Glomerular visceral epithelial cell (primary cell): ENCODE results near the gene CDK11B.
"Not testable (repeated sequence)": the region's sequence is repeated elsewhere in the genome, so short reads cannot be mapped to it uniquely, and the experiment has no call there.

Experiments
- DNase-seq: peaks from one replicate; pipeline ENCODE4 v3.0.0-alpha.2; 2016; ENCODE audit errors: extremely low spot score

The CDK11B gene

DNA sequence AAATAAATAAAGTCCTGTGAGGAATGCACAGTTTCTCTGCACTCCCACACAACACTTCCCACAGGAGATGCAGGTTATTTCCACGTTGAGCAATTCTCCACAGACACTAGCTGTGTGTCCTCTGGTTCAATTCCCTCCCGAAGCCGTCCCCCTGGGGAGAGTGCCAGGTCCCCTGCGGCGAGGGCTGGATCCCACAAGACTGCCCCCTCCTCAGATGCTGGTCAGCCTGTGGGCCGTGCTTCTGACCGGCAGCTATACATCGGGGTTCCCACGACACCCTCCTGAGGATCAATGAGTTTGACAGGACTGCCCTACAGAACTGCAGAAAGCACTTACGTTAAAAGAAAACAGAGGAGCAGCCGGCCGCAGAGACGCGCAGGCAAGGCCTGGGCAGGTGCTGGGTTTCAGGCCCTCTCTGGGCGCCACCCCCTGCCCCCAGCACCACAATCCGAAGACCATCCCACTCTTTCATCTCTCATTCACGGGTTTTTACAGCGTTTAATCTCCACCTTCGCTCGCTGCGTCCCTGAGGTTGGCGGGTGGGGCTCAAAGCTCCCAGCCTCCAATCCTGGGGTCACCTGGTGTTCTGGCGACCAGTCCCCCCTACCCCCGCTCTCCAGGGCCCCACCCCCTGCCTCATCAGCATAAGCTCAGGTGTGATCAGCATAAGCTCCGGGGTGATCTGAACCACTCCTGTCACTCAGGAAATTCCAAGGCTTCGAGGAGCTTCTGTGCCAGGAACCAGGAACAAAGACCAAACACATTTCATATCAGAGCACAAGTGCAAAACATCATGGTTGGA is 24.5 kb upstream of the CDK11B start:
- DNase-seq: no peak

GRCh38 chr1:1680912-1681273 is 22.1 kb upstream of the CDK11B start:
- no peak for DNase-seq

DNA sequence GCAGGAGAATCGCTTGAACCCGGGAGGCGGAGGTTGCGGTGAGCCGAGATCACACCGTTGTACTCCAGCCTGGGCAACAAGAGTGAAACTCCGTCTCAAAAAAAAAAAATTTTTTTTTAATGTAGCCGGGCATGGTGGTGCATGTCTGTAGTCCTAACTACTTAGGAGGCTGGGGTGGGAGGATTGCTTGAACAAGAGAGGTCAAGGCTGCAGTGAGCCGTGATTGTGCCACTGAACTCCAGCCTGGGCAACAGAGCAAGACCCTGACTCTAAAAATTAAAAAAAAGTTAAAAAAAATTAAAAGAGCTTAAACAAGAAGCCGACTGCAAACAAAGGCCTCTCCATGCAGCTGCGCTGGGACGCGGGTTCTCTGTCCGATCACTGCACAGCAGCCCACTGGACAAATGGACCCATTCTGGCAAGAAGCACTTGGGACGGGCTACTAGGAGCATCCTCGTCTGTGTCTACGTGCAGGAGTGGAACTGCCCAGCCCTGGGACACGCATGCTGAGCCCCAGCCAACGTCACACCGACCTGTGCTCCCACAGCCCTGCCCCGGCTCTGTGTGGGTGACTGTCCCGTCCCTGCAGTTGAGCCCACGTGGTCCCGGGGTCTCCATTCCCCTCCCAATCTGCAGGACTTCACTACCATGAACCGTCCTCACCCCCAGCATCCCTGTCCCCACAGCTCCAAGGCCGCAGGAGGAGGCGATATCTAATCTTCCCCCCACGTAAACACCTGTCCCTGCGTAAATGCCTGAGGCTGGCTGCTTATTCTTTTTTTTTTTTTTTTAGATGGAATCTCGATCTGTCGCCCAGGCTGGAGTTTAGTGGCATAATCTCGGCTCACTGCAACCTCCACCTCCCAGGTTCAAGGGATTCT is 21.5 kb upstream of the CDK11B start:
- DNase-seq: no peak

- DNase-seq: no peak
These were observed 20.0 kb upstream of the CDK11B start for GRCh38 chr1:1678581-1679380.

- no peak for DNase-seq
These were observed 19.1 kb upstream of the CDK11B start for GRCh38 chr1:1677718-1678580.

DNA sequence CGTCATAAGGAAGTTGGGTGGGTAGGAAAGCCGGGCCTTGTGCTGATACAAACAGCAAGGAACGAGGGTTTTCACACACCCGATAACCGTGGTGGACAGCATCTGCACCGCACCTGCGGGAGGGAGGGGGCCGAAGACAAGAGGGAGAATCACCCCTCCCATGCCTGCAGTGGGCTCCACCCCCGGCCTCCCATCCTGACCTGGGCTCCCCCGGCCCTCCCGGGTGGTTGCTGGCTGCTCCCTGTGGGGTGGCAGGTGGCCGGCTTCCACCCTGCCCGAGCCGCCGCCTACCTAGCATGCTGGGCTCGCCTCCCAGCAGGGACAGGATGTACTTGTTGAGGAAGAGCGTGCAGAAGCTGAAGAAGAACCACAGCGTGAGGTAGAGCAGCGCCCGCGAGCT is 17.3 kb upstream of the CDK11B start:
- DNase-seq: not testable (repeated sequence)

GRCh38 chr1:1675218-1675617 is 16.4 kb upstream of the CDK11B start:
- not testable (repeated sequence) for DNase-seq

- DNase-seq: not testable (repeated sequence)
These were observed 16.0 kb upstream of the CDK11B start for GRCh38 chr1:1674806-1675205.

- DNase-seq: no peak
These were observed 13.6 kb upstream of the CDK11B start for GRCh38 chr1:1672181-1672965.

DNA sequence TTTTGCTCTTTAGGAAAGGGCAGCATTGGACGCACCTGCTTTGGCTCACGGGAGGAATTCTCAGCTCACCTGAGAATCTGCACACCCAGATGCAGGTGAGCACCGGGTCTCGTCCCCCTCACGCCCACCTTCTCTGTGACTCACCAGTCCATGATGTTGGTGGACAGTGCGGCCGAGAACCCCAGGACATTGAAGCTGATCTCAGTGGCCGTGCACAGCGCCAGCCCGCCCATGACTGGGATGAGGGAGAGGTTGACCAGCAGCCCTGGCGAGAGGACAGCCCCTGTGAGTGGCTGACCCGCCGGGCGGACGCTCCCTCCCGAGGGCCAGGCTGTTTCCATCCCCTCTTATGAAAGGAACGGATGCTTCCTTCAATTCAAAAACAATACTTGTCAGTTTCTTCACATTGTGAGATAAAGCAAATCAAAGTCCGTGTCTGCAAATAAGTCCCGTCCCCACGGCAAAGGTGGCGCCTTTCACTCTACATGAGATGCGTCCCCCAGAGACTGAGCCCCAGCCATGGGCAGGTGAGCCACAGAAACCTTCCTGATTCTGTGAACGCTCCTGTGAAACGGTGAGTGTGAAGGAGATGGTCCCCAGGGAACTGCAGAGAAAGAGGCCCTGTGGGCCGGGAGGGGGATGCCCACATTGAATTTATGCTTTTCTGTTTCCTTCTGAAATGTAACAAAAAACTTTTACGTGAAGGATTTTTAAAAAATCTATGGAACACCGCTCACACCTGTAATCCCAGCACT is 12.7 kb upstream of the CDK11B start:
- DNase-seq: no peak

- DNase-seq: no peak
These were observed 12.1 kb upstream of the CDK11B start for GRCh38 chr1:1670866-1671265.

DNA sequence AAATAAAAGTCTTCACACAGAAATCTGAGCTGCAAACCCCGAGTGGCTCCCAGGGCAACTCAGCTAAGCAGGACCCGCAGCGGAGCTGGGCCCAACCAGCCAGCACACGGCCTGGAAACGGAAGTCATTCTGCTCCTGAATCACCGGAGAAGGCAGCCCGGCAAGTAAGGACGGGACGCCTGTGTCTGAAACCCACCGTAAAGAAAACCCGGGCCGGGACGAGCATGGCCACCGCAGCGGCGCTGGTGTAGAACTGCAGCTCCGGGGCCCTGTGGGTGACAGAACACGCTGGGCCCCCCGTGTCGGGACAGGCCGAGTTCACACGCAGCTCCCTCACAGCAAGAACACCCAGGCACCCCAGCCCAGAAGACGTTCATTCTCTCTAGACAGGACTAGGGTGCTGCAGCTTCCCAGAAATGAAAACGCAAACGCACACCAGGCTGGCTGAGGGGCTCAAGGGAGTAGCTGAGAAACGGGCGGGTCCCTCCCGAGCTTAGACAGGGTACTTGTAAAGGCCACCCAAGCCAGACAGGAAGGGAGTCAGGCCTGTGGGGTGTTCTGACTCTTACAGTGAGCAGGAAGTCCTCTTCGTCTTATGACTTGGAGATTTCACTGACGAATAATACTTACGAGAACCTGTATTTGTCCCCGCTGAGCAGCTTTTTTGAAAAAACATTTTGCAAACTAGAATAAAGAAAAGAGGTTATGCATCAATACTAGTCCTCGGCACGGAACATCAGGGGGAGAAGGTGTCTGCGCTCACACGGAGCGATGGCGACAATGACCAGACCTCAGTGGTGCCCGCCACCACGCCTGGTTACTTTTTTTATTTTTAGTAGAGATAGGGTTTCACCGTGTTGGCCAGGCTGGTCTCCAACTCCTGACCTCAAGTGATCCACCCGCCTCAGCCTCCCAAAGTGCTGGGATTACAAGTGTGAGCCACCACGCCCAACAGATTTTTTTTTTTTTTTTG is 10.9 kb upstream of the CDK11B start:
- DNase-seq: no peak

DNA sequence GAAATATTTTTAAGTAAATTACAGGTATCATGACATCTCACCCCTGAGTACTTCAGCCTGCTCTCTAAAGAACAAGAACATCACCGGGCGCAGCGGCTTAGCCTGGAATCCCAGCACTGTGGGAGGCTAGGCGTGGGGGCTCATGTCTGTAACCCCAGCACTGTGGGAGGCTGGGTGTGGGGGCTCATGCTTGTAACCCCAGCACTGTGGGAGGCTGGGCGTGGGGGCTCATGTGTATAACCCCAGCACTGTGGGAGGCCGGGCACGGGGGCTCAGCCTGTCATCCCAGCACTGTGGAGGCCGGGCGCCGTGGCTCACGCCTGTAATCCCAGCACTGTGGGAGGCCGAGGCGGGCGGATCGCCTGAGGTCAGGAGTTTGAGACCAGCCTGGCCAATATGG is 7.7 kb upstream of the CDK11B start:
- no peak for DNase-seq

- no peak for DNase-seq
These were observed 7.0 kb upstream of the CDK11B start for GRCh38 chr1:1665815-1666251.

GRCh38 chr1:1664941-1665814 is 6.4 kb upstream of the CDK11B start:
- no peak for DNase-seq

DNA sequence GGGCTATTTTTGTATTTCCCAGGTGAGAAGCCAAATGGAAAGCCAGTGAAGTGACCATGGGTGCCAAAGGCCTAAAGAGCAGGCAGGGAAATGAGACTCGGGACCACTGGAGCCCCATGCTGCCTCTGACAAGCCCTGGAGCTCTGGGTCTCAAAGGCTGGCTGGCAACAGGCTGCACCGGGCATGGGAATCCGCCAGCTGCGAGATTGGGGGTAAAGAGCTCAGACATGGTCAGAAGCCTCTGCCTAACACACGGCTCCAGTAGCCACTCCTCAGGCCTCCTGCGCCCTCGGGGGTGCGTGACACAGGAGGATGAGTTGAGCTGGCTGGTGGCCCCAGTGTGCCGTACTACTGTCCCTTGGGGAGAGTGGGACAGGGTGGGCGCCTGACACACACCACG is 5.5 kb upstream of the CDK11B start:
- not testable (repeated sequence) for DNase-seq

DNA sequence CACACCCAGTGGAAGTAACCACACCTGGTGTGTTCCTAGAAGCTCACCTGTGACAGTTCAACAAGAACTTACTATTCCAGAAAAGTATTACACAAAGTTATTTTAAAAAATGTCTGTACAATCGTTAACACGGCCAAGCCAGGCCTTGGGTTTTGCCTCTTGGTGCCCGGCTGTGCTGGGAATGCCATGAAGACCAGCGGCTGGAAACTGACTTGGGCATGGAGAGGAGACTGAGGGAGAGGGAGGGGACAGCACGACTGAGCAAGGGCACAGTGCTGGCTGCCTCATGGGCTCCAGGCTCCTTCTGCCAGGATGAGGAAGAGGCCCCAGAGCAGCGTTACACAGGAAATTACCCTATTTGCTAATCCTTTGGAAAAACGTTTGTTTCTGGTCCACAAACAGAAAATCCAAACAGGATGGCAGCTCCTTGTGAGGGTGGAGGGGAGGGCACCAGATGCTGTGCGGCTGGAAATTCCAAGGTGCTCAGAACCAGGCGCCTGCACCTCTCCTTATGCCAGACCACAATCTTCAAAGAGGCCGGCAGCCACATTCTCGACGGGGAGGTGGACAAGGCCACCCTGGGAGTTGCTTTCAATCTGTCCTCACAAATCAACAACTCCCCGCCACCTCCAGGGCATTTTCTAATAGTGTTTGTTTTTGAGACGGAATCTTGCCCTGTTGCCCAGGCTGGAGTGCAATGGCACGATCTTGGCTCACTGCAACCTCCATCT is 4.2 kb upstream of the CDK11B start:
- not testable (repeated sequence) for DNase-seq
